CD14-positive monocyte (primary cell): Measurements from ENCODE around the gene TAS2R3. TPM values are rescaled to one million over a fixed set of nuclear protein-coding genes. Genes with fewer than 3 reads are reported as not detected.

ENCODE experiments used
- DNase-seq, 3 donors: peaks; one replicate each; pipeline ENCODE4 v3.0.0-alpha.2; 2011 to 2022
- H2AFZ ChIP-seq: 2 replicates; pipeline ENCODE4 v1.6.0; 2012; ENCODE audit warnings: mild to moderate bottlenecking, low read depth, low read length, inconsistent platforms; ENCODE audit not compliant: insufficient read depth, poor library complexity, severe bottlenecking
- H3K27ac ChIP-seq, 2 donors: 1 replicate in 1 of 2; 2 replicates in 1 of 2; pipeline ENCODE4 v1.5.1; 2012 to 2013; ENCODE audit warnings: low read length in 2 of 2, control low read depth in 1 of 2, inconsistent platforms in 1 of 2, low read depth in 1 of 2, mild to moderate bottlenecking in 1 of 2
- H3K27me3 ChIP-seq, 2 donors: one replicate each; pipeline versions ENCODE4 v1.6.0 to v1.6.1; 2011 to 2013; ENCODE audit warnings: low read length in 2 of 2; ENCODE audit not compliant: control insufficient read depth in 2 of 2, insufficient read depth in 2 of 2
- H3K36me3 ChIP-seq, 2 donors: replicated peaks in 1 of 2; 1 replicate in 1 of 2; 2 replicates in 1 of 2; pipeline versions ENCODE4 v1.5.1 to v1.6.1; 2012 to 2013; ENCODE audit warnings: low read length in 2 of 2, control low read depth in 1 of 2, inconsistent platforms in 1 of 2, mild to moderate bottlenecking in 1 of 2; ENCODE audit not compliant: insufficient read depth in 2 of 2, control insufficient read depth in 1 of 2
- H3K4me1 ChIP-seq, 2 donors: 1 replicate in 1 of 2; 2 replicates in 1 of 2; pipeline versions ENCODE4 v1.5.1 to v1.6.1; 2012 to 2013; ENCODE audit warnings: low read length in 2 of 2, control low read depth in 1 of 2, inconsistent platforms in 1 of 2, mild to moderate bottlenecking in 1 of 2, moderate library complexity in 1 of 2; ENCODE audit not compliant: insufficient read depth in 2 of 2, control insufficient read depth in 1 of 2
- H3K4me2 ChIP-seq: replicated peaks from 2 replicates; pipeline ENCODE3; 2012; ENCODE audit warnings: low read length, moderate library complexity, mild to moderate bottlenecking; ENCODE audit not compliant: poor library complexity, severe bottlenecking; ENCODE audit errors: extremely low read depth
- H3K4me3 ChIP-seq, 3 experiments: fragments of 200-600 bp in 1 of 3; sonication (generic) in 1 of 3; replicated peaks in 1 of 3; 1 replicate in 2 of 3; 2 replicates in 1 of 3; pipeline ENCODE4 v1.5.1; 2011 to 2013; ENCODE audit warnings: low read length in 3 of 3, mild to moderate bottlenecking in 3 of 3, control low read depth in 2 of 3, low read depth in 2 of 3, inconsistent platforms in 1 of 3, moderate library complexity in 1 of 3
- H3K79me2 ChIP-seq: 2 replicates; pipeline ENCODE4 v1.6.0; 2012; ENCODE audit warnings: mild to moderate bottlenecking, control low read depth, inconsistent platforms, low read length, moderate library complexity; ENCODE audit not compliant: insufficient read depth
- H3K9ac ChIP-seq: 2 replicates; pipeline ENCODE4 v1.6.0; 2017; ENCODE audit warnings: low read length, mild to moderate bottlenecking; ENCODE audit not compliant: insufficient read depth, poor library complexity, severe bottlenecking
- H3K9me3 ChIP-seq, 2 donors: replicated peaks in 1 of 2; 1 replicate in 1 of 2; 2 replicates in 1 of 2; pipeline versions ENCODE4 v1.5.1 to v1.6.1; 2012 to 2013; ENCODE audit warnings: low read length in 2 of 2, control low read depth in 1 of 2; ENCODE audit not compliant: control insufficient read depth in 1 of 2, insufficient read depth in 1 of 2
- H4K20me1 ChIP-seq: 2 replicates; pipeline ENCODE4 v1.6.0; 2012; ENCODE audit warnings: mild to moderate bottlenecking, low read length, control low read depth, moderate library complexity; ENCODE audit not compliant: insufficient read depth
- H3K27ac Mint-ChIP-seq, 7 donors: one replicate each; pipeline ENCODE4 v1.8.0; 2020; ENCODE audit warnings: mild to moderate bottlenecking in 7 of 7, mixed read lengths in 7 of 7, moderate library complexity in 6 of 7, inconsistent platforms in 2 of 7
- H3K27me3 Mint-ChIP-seq, 3 donors: one replicate each; pipeline ENCODE4 v1.8.0; 2021 to 2022; ENCODE audit warnings: low read depth in 3 of 3, mild to moderate bottlenecking in 3 of 3, mixed read lengths in 3 of 3, moderate library complexity in 3 of 3, inconsistent platforms in 1 of 3
- H3K36me3 Mint-ChIP-seq, 2 donors: one replicate each; pipeline ENCODE4 v1.8.0; 2020; ENCODE audit warnings: mixed read lengths in 2 of 2, inconsistent platforms in 1 of 2, mild to moderate bottlenecking in 1 of 2
- H3K4me1 Mint-ChIP-seq: one replicate; pipeline ENCODE4 v1.8.0; 2020; ENCODE audit warnings: mild to moderate bottlenecking, mixed read lengths
- H3K4me3 Mint-ChIP-seq, 2 donors: one replicate each; pipeline ENCODE4 v1.8.0; 2020; ENCODE audit warnings: mild to moderate bottlenecking in 2 of 2, mixed read lengths in 2 of 2, moderate library complexity in 1 of 2
- H3K9me3 Mint-ChIP-seq, 7 donors: one replicate each; pipeline ENCODE4 v1.8.0; 2020 to 2022; ENCODE audit warnings: mixed read lengths in 7 of 7, mild to moderate bottlenecking in 6 of 7, moderate library complexity in 6 of 7, inconsistent platforms in 2 of 7
- CTCF ChIP-seq: fragments of 200-600 bp; IDR thresholded peaks from one replicate; pipeline ENCODE4 v1.8.0; 2022; ENCODE audit warnings: antibody characterized with exemption, mild to moderate bottlenecking
- WGBS: methylation state at CpG from one replicate; pipeline ENCODE4 v1.1.5; 2013; ENCODE audit warnings: missing lambda C conversion rate; ENCODE audit not compliant: insufficient coverage; 5-methylcytosine and 5-hydroxymethylcytosine counted together
- intact Hi-C, 2 donors: fragments of 100-400 bp; cut with micrococcal nuclease; formaldehyde crosslinking; loops; one replicate each; pipeline versions ENCODE4 v1.15.0 to v1.15.1; 2023
- polyA plus RNA-seq, 3 donors: library from polyadenylated mRNA; depleted of rRNA in 1 of 3; unstranded in 2 of 3; stranded (reverse) in 1 of 3; fragments of 300-500 nt in 2 of 3; fragments of >200 nt in 1 of 3; fragmentation: Illumina TruSeq in 2 of 3; gene quantifications; 1 replicate in 2 of 3; 2 replicates in 1 of 3; pipeline ENCODE4 v1.2.3, GENCODE V29; 2012 to 2021

TAS2R3 gene
- polyA plus RNA-seq, 3 donors = not detected

DNA sequence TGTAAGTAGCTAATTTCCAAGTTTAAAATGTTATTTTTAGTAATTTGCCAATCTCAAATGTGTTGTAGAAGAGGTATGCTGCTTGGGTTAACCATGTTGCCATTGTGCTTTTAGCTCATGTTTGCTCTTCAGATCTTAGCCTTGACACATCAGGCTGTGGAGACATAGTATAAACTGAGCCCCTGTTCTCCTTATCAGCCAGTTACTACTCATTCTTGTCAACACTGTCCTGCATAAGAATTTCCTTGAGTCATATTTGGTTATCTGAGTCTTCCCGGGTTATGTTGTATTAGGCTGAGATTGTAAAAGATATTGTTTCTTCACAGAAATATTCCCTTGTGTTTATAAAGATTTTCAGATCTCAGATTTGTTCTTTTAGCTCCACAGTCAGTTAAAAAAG is 21.7 kb upstream of the TAS2R3 start:
- H3K4me1 ChIP-seq = peaks cover 11 to 15% of the 10 kb centered on the region in 2 donors
- no peaks in the 10 kb centered on the region for H3K9me3 ChIP-seq
- H3K27ac ChIP-seq = no peak overlapping the region
- H4K20me1 ChIP-seq = no peaks in the 10 kb centered on the region
- TF ChIP-seq CTCF = no peak
- no peak overlapping the region for H3K4me2 ChIP-seq
- H3K9ac ChIP-seq = no peak overlapping the region
- no peak overlapping the region for H3K4me3 ChIP-seq
- Mint-ChIP-seq H3K27me3 (no peaks in the 10 kb centered on the region), H3K9me3 (peaks cover 0 to 2% (median 0%) of the 10 kb centered on the region in 7 donors), H3K4me1 (peaks cover 20% of the 10 kb centered on the region), H3K4me3 (no peak overlapping the region), H3K36me3 (peaks cover 59 to 64% of the 10 kb centered on the region in 2 donors), H3K27ac (no peak overlapping the region)
- no peak for DNase-seq
- intact Hi-C loops = no loop called here
- peaks cover 68 to 72% of the 10 kb centered on the region in 2 donors for H3K36me3 ChIP-seq
- H2AFZ ChIP-seq = no peak overlapping the region
- WGBS = no CpG with 5 or more reads among the region's 1 CpG
- peaks cover 32% of the 10 kb centered on the region for H3K79me2 ChIP-seq
- H3K27me3 ChIP-seq = no peaks in the 10 kb centered on the region

DNA sequence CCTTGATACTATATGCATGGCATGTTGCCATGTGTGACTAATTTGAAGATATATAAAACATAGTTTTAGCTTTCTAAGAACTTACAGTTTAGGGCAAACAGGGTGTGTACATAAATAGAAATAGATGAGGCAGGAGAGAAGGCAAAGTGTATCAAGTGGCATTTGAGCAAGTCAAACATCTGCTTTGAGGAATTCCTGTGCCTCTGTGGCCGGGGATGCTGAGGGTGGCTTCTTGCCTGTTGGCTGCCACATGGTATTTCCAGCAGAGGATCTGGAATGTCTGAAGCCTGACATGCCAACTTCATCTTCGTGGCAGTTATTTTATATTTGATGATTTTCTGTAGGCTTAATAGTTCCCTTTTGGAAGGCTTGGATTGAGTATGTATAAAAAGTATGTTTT is 19.8 kb upstream of the TAS2R3 start:
- no peaks in the 10 kb centered on the region for H3K27me3 Mint-ChIP-seq
- peaks cover 21% of the 10 kb centered on the region for H3K79me2 ChIP-seq
- H3K4me2 ChIP-seq = no peak overlapping the region
- peaks cover 0 to 2% (median 0%) of the 10 kb centered on the region in 7 donors for H3K9me3 Mint-ChIP-seq
- H3K9ac ChIP-seq = no peak overlapping the region
- H3K4me3 ChIP-seq = no peak overlapping the region
- H2AFZ ChIP-seq = no peak overlapping the region
- H3K27ac Mint-ChIP-seq = no peak overlapping the region
- no peaks in the 10 kb centered on the region for H3K27me3 ChIP-seq
- H3K9me3 ChIP-seq = no peaks in the 10 kb centered on the region
- H3K27ac ChIP-seq = no peak overlapping the region
- DNase-seq = no peak
- no peak for TF ChIP-seq CTCF
- peaks cover 1 to 7% of the 10 kb centered on the region in 2 donors for H3K4me1 ChIP-seq
- intact Hi-C loops = no loop called here
- no peaks in the 10 kb centered on the region for H4K20me1 ChIP-seq
- H3K4me3 Mint-ChIP-seq = no peak overlapping the region
- peaks cover 66 to 80% of the 10 kb centered on the region in 2 donors for H3K36me3 Mint-ChIP-seq
- H3K4me1 Mint-ChIP-seq = peaks cover 10% of the 10 kb centered on the region
- 100% methylated on average over 1 of the region's 2 CpGs for WGBS
- peaks cover 85 to 91% of the 10 kb centered on the region in 2 donors for H3K36me3 ChIP-seq
